ENCODE data around the gene PALLD.

PALLD gene

GRCh38 chr4:168883513-168883912, 386.7 kb downstream of the PALLD start:
- DNase-seq (ENCODE audit: low spot score) (no peak), ATAC-seq (ENCODE audit: low read depth) (no peak)
- Histone ChIP-seq H3K27ac (ENCODE audit: poor library complexity, severe bottlenecking) (peak overlapping the region; percentile 25), H3K27me3 (ENCODE audit: insufficient read depth, poor library complexity, severe bottlenecking) (no peaks in the 10 kb centered on the region), H3K36me3 (ENCODE audit: low read depth) (peaks cover 93% of the 10 kb centered on the region), H3K9me3 (ENCODE audit: severe bottlenecking) (peaks cover 10% of the 10 kb centered on the region), H3K4me3 (ENCODE audit: severe bottlenecking) (no peak overlapping the region), H3K4me1 (ENCODE audit: insufficient read depth, poor library complexity, severe bottlenecking) (peaks cover 21% of the 10 kb centered on the region)
- no peak for TF ChIP-seq CTCF (IDR thresholded peaks at IDR 0.05; ENCODE audit: poor library complexity, severe bottlenecking)

- Histone ChIP-seq H3K27me3 (ENCODE audit: insufficient read depth, poor library complexity, severe bottlenecking) (no peaks in the 10 kb centered on the region), H3K4me3 (ENCODE audit: severe bottlenecking) (no peak overlapping the region), H3K9me3 (ENCODE audit: severe bottlenecking) (peaks cover 10% of the 10 kb centered on the region), H3K36me3 (ENCODE audit: low read depth) (peaks cover 86% of the 10 kb centered on the region), H3K4me1 (ENCODE audit: insufficient read depth, poor library complexity, severe bottlenecking) (peaks cover 17% of the 10 kb centered on the region), H3K27ac (ENCODE audit: poor library complexity, severe bottlenecking) (no peak overlapping the region)
- no peak for ATAC-seq (ENCODE audit: low read depth)
- DNase-seq (ENCODE audit: low spot score), result no peak
- TF ChIP-seq CTCF (IDR thresholded peaks at IDR 0.05; ENCODE audit: poor library complexity, severe bottlenecking), result no peak
Observed at GRCh38 chr4:168884251-168885124, 387.6 kb downstream of the PALLD start.

- no peak overlapping the region for H3K27ac ChIP-seq (ENCODE audit: poor library complexity, severe bottlenecking)
- ATAC-seq (ENCODE audit: low read depth) (no peak), DNase-seq (ENCODE audit: low spot score) (no peak)
- peaks cover 10% of the 10 kb centered on the region for H3K9me3 ChIP-seq (ENCODE audit: severe bottlenecking)
- H3K4me1 ChIP-seq (ENCODE audit: insufficient read depth, poor library complexity, severe bottlenecking), result peaks cover 17% of the 10 kb centered on the region
- TF ChIP-seq CTCF (IDR thresholded peaks at IDR 0.05; ENCODE audit: poor library complexity, severe bottlenecking), result no peak
- H3K27me3 ChIP-seq (ENCODE audit: insufficient read depth, poor library complexity, severe bottlenecking), result no peaks in the 10 kb centered on the region
- peaks cover 86% of the 10 kb centered on the region for H3K36me3 ChIP-seq (ENCODE audit: low read depth)
- H3K4me3 ChIP-seq (ENCODE audit: severe bottlenecking), result no peak overlapping the region
Observed at GRCh38 chr4:168885400-168885799, 388.5 kb downstream of the PALLD start.

GRCh38 chr4:168886351-168886750, 389.5 kb downstream of the PALLD start:
- peak; percentile 65 for ATAC-seq (ENCODE audit: low read depth)

More at GRCh38 chr4:168886351-168886750, 389.5 kb downstream of the PALLD start:
- no peak for DNase-seq (ENCODE audit: low spot score)
- H3K9me3 ChIP-seq (ENCODE audit: severe bottlenecking), result peaks cover 10% of the 10 kb centered on the region
- H3K4me3 ChIP-seq (ENCODE audit: severe bottlenecking), result no peak overlapping the region
- TF ChIP-seq CTCF (IDR thresholded peaks at IDR 0.05; ENCODE audit: poor library complexity, severe bottlenecking), result no peak
- H3K4me1 ChIP-seq (ENCODE audit: insufficient read depth, poor library complexity, severe bottlenecking), result peaks cover 17% of the 10 kb centered on the region
- no peaks in the 10 kb centered on the region for H3K27me3 ChIP-seq (ENCODE audit: insufficient read depth, poor library complexity, severe bottlenecking)
- H3K27ac ChIP-seq (ENCODE audit: poor library complexity, severe bottlenecking), result peak overlapping the region; percentile 6
- peaks cover 87% of the 10 kb centered on the region for H3K36me3 ChIP-seq (ENCODE audit: low read depth)

Data from RWPE2 (cell line).